ENCODE results near the gene GPR68.

The GPR68 gene, protein sequence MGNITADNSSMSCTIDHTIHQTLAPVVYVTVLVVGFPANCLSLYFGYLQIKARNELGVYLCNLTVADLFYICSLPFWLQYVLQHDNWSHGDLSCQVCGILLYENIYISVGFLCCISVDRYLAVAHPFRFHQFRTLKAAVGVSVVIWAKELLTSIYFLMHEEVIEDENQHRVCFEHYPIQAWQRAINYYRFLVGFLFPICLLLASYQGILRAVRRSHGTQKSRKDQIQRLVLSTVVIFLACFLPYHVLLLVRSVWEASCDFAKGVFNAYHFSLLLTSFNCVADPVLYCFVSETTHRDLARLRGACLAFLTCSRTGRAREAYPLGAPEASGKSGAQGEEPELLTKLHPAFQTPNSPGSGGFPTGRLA

DNA sequence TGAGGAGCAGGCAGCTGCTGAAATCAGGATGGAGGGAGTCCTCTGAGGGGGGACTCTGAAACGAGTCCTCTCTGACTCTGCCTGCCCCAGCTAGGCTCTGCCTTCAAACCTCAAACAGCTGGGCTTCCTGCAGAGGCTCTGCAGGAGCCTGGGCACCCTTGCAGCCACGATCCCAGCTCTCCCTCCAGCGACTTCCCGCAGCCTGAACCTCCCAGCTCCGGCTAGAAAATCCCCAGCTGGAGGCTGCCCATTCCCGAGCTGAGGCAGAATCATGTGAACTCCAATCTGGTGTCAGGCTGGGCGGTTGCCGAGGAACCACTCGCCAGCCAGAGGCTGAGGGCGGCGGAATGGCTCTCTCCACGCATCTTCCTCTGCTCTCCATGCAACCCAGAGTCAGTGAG, at the start of gene GPR68:
TSS of gene GPR68 (minus strand) at position 204 of the 401 bp plus-strand sequence. CDS start 9,654 bp downstream, outside the sequence.
- TF ChIP-seq, protein P1, sequence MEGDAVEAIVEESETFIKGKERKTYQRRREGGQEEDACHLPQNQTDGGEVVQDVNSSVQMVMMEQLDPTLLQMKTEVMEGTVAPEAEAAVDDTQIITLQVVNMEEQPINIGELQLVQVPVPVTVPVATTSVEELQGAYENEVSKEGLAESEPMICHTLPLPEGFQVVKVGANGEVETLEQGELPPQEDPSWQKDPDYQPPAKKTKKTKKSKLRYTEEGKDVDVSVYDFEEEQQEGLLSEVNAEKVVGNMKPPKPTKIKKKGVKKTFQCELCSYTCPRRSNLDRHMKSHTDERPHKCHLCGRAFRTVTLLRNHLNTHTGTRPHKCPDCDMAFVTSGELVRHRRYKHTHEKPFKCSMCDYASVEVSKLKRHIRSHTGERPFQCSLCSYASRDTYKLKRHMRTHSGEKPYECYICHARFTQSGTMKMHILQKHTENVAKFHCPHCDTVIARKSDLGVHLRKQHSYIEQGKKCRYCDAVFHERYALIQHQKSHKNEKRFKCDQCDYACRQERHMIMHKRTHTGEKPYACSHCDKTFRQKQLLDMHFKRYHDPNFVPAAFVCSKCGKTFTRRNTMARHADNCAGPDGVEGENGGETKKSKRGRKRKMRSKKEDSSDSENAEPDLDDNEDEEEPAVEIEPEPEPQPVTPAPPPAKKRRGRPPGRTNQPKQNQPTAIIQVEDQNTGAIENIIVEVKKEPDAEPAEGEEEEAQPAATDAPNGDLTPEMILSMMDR (conservative IDR thresholded peaks at IDR 0.05), result no peak
- no peak within 1 kb of the TSS for H3K27ac ChIP-seq

DNA sequence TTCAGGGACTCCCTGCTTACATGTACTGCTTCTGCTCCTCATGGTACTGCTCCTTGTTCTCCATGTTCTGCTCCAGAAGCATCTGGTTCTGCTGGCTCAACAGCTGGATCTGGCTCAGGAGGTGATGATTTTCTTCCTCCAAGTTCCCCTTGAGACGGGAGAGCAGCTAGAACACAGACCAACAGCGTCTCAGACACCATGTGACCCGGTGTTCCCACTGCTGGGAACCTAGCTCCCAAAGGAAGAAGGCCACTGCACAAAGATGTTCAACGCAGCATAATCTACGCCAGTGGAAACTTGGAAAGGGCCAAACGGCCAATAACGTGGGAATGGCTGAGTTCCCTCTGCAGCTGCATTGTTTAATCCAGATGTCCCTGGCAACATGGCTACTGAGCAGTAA, 49.6 kb upstream of the GPR68 start:
- H3K27ac ChIP-seq, result no peak overlapping the region
- TF ChIP-seq, protein P1 (conservative IDR thresholded peaks at IDR 0.05), result no peak

DNA sequence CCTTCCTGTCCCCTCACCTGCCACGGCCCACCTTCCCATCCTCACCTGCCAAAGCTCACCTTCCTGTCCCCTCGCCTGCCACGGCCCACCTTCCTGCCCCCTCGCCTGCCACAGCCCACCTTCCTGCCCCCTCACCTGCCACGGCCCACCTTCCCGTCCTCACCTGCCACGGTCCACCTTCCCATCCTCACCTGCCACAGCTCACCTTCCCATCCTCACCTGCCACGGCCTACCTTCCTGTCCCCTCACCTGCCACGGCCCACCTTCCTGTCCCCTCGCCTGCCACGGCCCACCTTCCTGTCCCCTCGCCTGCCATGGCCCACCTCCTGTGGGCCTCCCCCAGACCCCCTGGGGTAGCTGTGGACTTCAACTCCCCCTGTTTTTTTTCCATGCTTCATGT, 48.8 kb upstream of the GPR68 start:
- TF ChIP-seq, protein P1 (conservative IDR thresholded peaks at IDR 0.05), result no peak
- no peak overlapping the region for H3K27ac ChIP-seq

DNA sequence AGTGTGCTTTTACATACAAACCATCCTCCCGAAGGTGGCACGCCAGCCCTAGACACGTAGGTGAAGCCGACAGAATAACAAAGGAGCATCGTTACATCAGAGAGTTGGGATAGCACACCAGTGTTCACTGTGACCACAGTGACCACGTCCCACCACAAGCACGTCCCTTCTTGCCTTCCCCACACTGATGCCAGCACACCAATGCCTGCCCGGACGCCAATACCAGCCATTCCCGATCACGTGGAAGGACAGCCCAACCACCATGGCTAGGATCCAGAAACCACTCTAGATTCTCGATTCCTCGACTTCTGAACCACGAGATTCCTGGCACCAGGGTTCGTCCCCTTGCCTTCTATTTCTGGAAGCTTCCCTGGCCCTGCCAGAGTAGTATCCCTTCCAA, 48.0 kb upstream of the GPR68 start:
- TF ChIP-seq, protein P1 (conservative IDR thresholded peaks at IDR 0.05), result no peak
- peak overlapping the region; percentile 98 for H3K27ac ChIP-seq

DNA sequence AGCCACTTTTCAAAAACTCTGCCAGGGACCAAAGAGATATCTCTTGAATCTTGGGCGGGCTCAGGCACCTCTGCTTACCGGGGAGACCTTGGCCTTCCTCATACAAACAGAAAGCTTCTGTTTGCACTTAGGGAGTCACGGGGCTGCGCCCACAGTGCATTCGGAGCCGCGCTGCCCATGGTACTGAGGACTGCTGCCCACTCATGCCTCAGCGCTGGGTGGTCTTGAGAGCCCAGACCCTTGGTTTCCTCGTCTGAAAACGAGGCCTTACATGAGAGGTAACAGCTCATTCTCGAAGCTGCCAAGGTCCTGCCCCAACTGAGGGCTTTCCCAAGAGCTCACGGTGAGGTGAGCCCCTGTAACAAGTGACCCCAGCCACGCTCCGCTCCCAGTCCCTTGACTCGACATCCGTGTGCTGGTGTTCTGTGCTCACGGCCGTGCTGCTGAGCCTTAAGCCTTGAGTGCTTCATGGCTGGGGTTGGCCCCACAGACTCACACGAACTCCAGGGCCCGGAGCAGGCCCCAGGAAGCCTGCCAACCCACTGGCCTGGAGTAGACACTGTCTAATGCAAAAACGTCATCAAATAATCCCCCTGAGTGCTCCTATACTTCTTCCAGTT, 47.4 kb upstream of the GPR68 start:
- TF ChIP-seq, protein P1 (conservative IDR thresholded peaks at IDR 0.05), result no peak
- H3K27ac ChIP-seq, result peak overlapping the region; percentile 98

DNA sequence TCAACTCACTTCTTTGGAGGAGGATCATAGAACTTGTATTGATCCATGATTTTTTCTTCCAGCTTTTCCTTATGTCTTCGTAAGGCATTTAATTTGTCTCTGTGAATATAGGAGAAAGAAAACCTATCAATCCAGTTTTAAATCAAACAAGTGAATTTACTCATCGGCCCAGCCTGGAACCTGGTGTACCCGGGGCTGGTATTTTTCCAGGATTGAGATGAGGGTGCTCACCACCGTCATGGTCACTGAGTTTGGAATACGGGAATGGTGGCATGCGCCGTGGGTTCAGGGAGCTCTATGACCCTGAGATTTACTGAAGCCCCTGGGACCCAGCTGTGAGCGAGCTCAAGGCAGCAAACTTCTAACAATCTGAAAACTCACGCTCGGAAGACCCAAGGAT, 46.5 kb upstream of the GPR68 start:
- TF ChIP-seq, protein P1 (conservative IDR thresholded peaks at IDR 0.05), result no peak
- H3K27ac ChIP-seq, result peak overlapping the region; percentile 98

DNA sequence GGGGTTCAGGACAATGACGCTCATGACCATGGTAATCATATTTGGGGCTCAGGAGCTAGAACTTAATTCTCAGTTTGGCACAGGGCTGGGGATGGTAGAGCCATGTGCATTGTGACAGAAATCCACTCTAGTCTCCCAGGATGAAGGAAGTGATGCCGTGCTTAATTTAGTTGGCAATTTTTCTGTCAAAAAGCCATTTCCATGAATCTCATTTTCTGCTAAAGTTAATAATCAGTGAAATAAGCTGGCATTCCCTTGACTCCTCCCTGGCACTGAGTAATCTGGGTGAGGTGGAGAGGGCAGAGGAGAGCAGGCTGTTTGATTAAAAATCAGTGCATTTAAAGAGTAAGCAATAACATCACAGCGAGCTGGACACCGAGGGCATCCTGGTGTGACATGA, 45.0 kb upstream of the GPR68 start:
- TF ChIP-seq, protein P1 (conservative IDR thresholded peaks at IDR 0.05), result no peak
- peak overlapping the region; percentile 98 for H3K27ac ChIP-seq

All from VCaP (cell line).